Fibroblast of skin of back (primary cell): ENCODE results near the gene SLC7A11.

Experiments used
- DNase-seq: peaks from one replicate; pipeline ENCODE4 v3.0.0-alpha.2; 2013

The SLC7A11 gene

GRCh38 chr4:138161351-138161750, 80.8 kb downstream of the SLC7A11 start:
- DNase-seq, result no peak

- peak; percentile 91 for DNase-seq
These were observed 83.3 kb downstream of the SLC7A11 start for GRCh38 chr4:138158746-138159297.

- DNase-seq, result no peak
These were observed 101.3 kb downstream of the SLC7A11 start for GRCh38 chr4:138140879-138141278.

GRCh38 chr4:138138774-138139173, 103.4 kb downstream of the SLC7A11 start:
- DNase-seq, result no peak

- DNase-seq, result no peak
These were observed 106.5 kb downstream of the SLC7A11 start for GRCh38 chr4:138135610-138136009.

GRCh38 chr4:138118270-138118669, 123.9 kb downstream of the SLC7A11 start:
- DNase-seq, result no peak

GRCh38 chr4:138115053-138115452, 127.1 kb downstream of the SLC7A11 start:
- DNase-seq, result no peak

- no peak for DNase-seq
These were observed 127.7 kb downstream of the SLC7A11 start for GRCh38 chr4:138114434-138114833.
